NCI-H1436 treated with DMSO at 0.1 percent for 48 hours (cell line): ENCODE measurements around the gene FNBP1.

Experiments used
- DNase-seq: peaks from one replicate; lab custom pipeline; 2025; lab: John Stamatoyannopoulos, UW

FNBP1 gene

GRCh38 chr9:129875181-129875611 lies 167.8 kb downstream of the FNBP1 start:
- DNase-seq: no peak

- no peak for DNase-seq
Observed at GRCh38 chr9:129874261-129875101, 168.5 kb downstream of the FNBP1 start.

- DNase-seq: no peak
Observed at GRCh38 chr9:129873563-129874190, 169.3 kb downstream of the FNBP1 start.

- no peak for DNase-seq
Observed at GRCh38 chr9:129871046-129871445, 171.9 kb downstream of the FNBP1 start.

DNA sequence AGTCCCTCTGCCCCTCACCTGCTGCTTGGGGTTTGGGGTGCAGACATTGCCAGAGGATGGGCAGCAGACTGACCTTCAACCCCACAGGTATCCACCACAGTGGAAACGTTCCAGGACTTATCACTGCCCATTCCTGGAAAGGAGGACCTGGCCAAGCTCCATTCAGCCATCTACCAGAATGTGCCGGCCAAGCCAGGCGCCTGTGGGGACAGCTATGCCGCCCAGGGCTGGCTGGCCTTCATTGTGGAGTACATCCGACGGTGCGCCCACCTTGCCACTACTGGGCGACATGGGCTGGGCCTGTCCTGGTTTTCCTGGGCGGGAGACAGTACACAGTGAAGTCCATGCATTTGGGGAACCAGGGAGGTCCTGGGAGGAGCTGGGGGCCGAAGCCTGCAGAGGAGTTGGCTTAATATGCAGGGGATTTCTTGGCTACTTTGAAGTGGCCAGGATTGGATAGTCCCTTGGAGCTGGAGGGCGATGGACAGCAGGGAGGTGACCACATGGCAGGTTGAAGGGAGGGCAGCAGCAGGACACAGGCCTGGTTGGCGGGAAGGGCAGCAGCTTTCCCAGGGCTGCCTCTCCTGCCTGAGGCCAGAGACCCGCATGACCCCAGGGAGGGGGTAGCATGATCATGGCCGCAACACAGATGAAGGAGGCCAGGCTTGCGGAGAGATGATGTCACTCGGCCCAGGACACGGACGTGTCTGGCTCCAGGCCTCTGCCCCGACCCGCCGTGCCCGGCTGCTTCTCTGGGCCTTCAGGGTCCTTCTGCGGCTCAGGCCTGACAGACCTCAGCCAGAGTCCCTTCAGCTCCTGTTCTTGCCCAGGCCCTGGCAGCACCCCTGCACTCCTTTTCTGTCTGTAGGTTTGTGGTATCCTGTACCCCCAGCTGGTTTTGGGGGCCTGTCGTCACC lies 173.1 kb downstream of the FNBP1 start:
- no peak for DNase-seq

DNA sequence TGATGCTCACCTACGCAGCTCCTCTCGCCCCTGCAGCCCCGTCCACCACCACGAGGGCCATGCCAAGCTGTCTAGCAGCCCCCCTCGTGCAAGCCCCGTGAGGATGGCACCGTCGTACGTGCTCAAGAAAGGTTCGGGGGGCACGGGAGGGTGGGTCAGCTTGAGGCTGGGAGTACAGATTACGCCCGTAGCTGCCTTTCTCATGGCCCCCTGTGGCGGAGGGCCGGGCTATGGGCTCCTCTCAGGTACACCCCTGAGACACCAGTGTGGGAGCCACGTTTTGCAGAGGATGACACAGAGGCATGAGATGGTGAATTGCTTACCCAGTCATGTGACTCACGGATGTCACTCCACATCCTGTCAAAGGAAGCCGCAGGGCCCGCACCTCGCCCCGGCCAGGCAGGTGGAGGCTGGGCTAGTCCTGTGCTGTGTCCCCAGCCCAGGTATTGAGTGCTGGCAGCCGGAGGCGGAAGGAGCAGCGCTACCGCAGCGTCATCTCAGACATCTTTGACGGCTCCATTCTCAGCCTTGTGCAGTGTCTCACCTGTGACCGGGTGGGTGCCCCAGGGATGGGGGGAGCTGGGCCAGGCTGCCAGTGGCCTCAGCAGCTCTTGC lies 174.0 kb downstream of the FNBP1 start:
- DNase-seq: no peak

- DNase-seq: no peak
Observed at GRCh38 chr9:129868023-129868871, 174.7 kb downstream of the FNBP1 start.

DNA sequence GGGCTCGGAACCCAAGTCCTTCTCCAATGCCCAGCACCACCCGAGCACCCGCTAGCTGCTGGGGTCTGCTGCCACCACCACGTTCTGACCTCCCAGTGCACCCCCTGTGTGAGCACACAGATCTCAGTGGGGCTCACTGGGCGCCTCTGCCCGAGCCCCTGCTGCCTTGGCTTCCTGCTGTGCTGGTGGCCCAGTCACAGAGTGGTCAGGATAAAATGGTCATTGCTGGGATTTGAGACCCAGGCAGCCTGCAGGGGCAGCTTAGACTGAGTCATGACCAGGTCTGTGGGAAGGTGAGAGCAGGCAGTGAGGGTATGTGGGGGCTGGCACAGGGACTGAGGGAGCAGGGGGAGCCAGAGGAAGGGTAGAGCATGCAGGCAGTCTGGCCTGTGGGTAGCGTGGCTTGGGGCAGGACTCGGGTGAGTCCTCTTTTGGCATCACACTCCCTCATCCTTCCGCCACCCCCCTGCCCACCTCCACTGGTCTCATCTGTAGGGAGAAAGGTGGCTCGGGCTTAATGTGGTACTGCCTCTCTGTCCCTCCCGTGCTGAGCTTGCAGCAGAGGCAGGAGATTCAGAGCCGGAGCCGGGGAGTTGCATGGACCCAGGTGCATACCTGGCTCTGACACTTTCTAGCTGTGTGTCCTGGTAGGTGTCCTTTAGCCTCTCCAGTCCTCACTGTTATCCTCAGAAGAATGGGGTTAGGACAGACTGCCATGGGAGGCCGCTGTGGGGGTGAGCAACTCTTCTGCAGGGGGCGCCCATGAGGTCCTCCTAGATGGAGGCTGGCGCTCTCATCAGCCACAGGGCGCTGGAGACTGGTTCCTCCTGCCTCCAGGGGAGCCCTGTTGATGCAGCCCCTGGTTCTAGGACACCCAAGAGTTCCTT lies 175.6 kb downstream of the FNBP1 start:
- DNase-seq: no peak

DNA sequence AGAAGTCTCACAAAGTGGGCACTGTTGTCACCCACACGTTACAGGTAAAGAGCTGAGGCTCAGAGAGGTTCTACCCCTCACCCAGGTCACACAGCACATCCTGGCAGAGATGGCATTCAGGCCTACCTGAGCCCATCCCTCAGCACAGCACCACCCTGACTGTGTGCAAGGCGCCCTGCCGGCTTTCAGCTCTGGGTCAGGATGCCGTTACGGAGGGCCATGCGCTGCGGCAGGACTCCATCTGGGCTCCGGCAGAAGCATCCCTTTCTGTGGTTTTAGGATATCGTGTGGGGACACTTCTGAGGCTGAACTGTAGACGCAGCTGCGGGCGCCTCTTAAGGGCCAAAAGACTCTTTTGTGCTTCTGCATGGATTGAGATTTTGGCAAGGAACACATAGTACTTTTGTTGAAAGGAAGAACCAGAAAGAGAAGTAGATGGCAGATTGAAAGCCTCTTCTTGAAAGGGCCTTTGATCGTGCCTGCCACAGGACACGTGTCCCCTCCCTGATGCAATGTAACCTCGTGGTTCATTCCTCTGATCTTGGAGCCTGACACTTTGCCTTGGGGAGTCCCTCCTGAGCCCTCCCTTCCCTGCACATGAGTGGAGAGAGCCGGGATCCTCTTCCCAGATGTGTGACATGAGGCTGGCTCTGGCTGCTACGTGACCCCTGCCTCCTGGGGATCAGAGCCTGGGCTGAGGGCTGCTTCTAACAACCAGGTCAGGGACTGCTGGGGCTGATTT lies 176.4 kb downstream of the FNBP1 start:
- DNase-seq: no peak

DNA sequence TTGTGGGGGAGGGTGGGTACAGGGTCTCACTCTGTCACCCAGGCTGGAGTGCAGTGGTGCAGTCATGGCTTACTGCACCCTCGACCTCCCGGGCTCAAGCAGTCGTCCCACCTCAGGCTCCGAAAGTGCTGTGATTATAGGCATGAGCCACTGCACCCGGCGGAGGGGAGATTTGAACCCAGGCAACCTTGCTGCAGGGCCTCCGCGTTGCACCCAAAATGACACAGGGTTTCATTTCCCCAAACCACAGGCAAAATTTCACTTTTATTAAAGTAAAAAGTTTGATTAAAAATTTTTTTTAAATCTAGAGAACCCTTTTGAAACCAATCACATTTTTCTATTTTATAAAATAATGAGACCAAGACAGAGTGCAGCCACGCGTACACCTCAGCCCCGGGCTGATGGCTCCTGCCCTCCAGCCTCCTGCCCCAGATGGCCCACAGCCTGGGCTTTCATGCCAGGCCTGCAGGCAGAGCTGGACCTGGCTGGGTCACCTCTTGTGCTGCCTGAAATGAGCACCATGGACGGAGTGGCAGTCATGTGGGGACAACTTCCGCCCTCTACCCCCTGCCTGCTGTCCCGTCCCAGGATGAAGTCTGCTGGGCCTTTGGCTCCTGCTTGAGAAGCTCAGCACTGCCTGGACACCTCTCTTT lies 177.2 kb downstream of the FNBP1 start:
- no peak for DNase-seq

DNA sequence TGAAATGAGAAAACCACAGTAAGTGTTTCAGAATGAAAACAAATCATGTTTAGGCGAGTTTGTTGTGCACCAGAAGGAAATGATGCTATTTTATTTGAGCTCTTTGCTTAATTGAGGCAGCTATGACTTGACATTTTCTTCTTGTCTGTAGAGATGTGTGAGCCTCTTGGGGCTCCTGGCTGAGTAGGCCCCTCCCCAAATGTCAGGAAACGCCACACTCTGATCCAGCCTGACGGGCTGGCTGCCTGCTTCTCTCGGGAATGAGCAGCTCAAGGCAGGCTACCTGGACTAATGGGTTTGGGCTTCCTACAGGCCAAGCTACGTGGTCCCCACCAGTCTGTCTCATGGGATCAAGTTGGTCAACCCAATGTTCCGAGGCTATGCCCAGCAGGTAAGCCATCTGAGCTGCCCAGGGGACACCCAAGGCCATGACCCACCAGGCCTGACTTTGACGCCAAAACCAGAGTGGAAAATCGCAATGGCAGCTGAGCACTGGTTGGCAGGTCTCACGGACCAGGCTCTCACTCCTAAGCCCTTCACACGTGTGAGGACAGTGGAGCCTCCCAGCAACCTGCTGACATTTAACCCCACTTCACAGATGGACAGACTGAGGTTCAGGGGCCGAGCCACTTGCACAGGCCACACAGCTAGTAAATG lies 177.9 kb downstream of the FNBP1 start:
- DNase-seq: no peak

DNA sequence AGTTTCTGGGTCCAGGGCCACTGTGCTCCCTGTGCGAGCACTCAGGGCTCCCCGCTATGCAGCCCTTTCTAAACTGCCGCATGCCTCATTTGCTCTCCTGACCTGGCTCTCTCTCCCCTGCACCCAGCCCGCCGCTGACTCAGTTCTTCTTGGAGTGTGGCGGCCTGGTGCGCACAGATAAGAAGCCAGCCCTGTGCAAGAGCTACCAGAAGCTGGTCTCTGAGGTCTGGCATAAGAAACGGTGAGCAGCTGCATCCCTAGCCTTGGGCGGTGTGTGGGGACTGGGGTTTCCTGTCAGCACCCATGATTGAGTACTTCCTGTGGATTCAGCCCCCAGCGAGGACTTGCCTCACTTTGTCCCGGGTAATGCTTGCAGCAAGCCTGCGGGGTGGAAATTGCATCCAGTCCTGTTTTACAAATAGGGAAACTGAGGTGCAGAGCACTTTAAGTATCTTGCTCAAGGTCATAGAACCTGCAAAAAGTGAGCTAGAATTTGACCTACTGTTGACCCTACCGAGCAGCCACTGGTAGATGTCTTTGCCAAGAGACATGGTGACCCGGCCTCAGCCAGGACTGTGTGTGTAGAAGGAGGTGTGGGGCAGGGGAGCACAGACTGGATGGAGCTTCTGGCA lies 179.8 kb downstream of the FNBP1 start:
- peak; percentile 37 for DNase-seq

DNA sequence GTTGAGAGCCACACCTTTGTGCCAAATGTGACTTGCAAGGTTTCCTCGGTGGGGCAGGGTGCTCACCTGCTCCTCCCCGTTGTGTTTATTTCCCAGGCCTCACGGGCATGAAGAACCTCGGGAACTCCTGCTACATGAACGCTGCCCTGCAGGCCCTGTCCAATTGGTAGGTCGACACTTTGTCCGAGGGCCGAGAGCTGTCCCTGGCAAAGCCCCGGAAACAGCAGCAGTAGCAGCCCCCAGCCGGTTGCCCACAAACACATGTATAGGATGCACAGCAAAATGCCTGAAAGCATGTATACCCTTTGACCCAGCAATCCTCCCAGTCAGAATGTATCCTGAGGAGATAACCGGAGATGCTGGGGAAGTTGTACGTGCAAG lies 181.6 kb downstream of the FNBP1 start:
- DNase-seq: no peak

- no peak for DNase-seq
Observed at GRCh38 chr9:129860653-129861446, 182.1 kb downstream of the FNBP1 start.

- no peak for DNase-seq
Observed at GRCh38 chr9:129858167-129858962, 184.6 kb downstream of the FNBP1 start.

GRCh38 chr9:129857207-129857606 lies 185.8 kb downstream of the FNBP1 start:
- DNase-seq: no peak
